HG03025 (cell line): ENCODE results near the gene UCP3.

Experiments used
- ATAC-seq: cut with Tn5 transposase; IDR thresholded peaks from one replicate; pipeline ENCODE4 v1.9.1; 2021; ENCODE audit warnings: mild to moderate bottlenecking, moderate library complexity; ENCODE audit not compliant: unreplicated experiment, low FRiP score

UCP3 gene

GRCh38 chr11:74008373-74009229 lies at the start of gene UCP3:
Gene UCP3 (minus strand): TSS chr11:74009085. CDS start chr11:74007042, 2,043 bp downstream.
- ATAC-seq, result no peak

- ATAC-seq, result no peak
Observed at GRCh38 chr11:74057249-74058151, 48.6 kb upstream of the UCP3 start.

- ATAC-seq, result no peak
Observed at GRCh38 chr11:74055938-74056337, 47.1 kb upstream of the UCP3 start.

- no peak for ATAC-seq
Observed at GRCh38 chr11:74050465-74050864, 41.6 kb upstream of the UCP3 start.

GRCh38 chr11:74048993-74049392 lies 40.1 kb upstream of the UCP3 start:
- ATAC-seq, result no peak

GRCh38 chr11:74044538-74044937 lies 35.7 kb upstream of the UCP3 start:
- ATAC-seq, result no peak

GRCh38 chr11:74043450-74043849 lies 34.6 kb upstream of the UCP3 start:
- no peak for ATAC-seq

GRCh38 chr11:74037309-74037708 lies 28.4 kb upstream of the UCP3 start:
- ATAC-seq, result no peak

- no peak for ATAC-seq
Observed at GRCh38 chr11:74035264-74035663, 26.4 kb upstream of the UCP3 start.

GRCh38 chr11:74033046-74033445 lies 24.2 kb upstream of the UCP3 start:
- ATAC-seq, result no peak

- ATAC-seq, result no peak
Observed at GRCh38 chr11:74030723-74031676, 22.1 kb upstream of the UCP3 start.

- ATAC-seq, result no peak
Observed at GRCh38 chr11:74025467-74026166, 16.7 kb upstream of the UCP3 start.

GRCh38 chr11:74024261-74025029 lies 15.6 kb upstream of the UCP3 start:
- no peak for ATAC-seq

GRCh38 chr11:74023276-74023675 lies 14.4 kb upstream of the UCP3 start:
- no peak for ATAC-seq

GRCh38 chr11:74022546-74022945 lies 13.7 kb upstream of the UCP3 start:
- no peak for ATAC-seq

GRCh38 chr11:74021998-74022397 lies 13.1 kb upstream of the UCP3 start:
- no peak for ATAC-seq

GRCh38 chr11:74020539-74020938 lies 11.7 kb upstream of the UCP3 start:
- ATAC-seq, result no peak

- no peak for ATAC-seq
Observed at GRCh38 chr11:74019860-74020259, 11.0 kb upstream of the UCP3 start.
